ENCODE data around the gene CIAO3. TPM values are rescaled to one million over a fixed set of nuclear protein-coding genes. Genes with fewer than 3 reads are reported as not detected.
"Not testable (repeated sequence)": the region's sequence is repeated elsewhere in the genome, so short reads cannot be mapped to it uniquely, and the experiment has no call there.

The CIAO3 gene
- total RNA-seq, 1 donor from 2014 or later: 19.3 TPM

DNA sequence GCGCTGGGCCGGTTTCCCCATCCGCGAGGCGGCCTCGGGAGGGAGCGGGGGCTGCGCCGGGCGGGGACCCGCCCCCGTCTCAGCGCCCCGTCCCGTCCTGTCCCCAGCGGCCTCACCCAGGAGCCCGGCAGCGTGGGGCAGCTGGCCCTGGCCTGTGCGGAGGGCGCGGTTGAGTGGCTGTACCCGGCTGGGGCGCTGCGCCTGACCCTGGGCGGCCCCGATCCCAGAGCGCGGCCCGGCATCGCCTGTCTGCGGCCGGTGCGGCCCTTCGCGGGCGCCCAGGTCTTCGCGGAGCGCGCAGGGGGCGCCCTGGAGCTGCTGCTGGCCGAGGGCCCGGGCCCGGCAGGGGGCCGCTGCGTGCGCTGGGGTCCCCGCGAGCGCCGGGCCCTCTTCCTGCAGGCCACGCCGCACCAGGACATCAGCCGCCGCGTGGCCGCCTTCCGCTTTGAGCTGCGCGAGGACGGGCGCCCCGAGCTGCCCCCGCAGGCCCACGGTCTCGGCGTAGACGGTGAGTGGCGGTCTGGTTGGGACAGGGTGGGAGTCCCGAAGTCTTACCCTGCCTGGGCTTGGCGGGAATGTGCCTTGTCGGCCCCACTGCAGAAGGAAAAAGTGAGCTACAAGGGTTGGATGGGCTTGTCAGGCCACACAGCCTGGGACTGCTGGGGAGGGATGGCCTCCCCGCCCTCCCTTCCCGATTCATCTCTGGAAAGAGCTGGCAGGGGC lies 25.2 kb downstream of the CIAO3 start:
- TF ChIP-seq, protein P1, sequence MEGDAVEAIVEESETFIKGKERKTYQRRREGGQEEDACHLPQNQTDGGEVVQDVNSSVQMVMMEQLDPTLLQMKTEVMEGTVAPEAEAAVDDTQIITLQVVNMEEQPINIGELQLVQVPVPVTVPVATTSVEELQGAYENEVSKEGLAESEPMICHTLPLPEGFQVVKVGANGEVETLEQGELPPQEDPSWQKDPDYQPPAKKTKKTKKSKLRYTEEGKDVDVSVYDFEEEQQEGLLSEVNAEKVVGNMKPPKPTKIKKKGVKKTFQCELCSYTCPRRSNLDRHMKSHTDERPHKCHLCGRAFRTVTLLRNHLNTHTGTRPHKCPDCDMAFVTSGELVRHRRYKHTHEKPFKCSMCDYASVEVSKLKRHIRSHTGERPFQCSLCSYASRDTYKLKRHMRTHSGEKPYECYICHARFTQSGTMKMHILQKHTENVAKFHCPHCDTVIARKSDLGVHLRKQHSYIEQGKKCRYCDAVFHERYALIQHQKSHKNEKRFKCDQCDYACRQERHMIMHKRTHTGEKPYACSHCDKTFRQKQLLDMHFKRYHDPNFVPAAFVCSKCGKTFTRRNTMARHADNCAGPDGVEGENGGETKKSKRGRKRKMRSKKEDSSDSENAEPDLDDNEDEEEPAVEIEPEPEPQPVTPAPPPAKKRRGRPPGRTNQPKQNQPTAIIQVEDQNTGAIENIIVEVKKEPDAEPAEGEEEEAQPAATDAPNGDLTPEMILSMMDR (conservative IDR thresholded peaks at IDR 0.05; ENCODE audit: low read depth, low read length): peak; percentile 14
- H3K4me3 ChIP-seq (ENCODE audit: low read depth, low read length): peak overlapping the region; percentile 69
- no peak for DNase-seq (ENCODE audit: low read depth)

DNA sequence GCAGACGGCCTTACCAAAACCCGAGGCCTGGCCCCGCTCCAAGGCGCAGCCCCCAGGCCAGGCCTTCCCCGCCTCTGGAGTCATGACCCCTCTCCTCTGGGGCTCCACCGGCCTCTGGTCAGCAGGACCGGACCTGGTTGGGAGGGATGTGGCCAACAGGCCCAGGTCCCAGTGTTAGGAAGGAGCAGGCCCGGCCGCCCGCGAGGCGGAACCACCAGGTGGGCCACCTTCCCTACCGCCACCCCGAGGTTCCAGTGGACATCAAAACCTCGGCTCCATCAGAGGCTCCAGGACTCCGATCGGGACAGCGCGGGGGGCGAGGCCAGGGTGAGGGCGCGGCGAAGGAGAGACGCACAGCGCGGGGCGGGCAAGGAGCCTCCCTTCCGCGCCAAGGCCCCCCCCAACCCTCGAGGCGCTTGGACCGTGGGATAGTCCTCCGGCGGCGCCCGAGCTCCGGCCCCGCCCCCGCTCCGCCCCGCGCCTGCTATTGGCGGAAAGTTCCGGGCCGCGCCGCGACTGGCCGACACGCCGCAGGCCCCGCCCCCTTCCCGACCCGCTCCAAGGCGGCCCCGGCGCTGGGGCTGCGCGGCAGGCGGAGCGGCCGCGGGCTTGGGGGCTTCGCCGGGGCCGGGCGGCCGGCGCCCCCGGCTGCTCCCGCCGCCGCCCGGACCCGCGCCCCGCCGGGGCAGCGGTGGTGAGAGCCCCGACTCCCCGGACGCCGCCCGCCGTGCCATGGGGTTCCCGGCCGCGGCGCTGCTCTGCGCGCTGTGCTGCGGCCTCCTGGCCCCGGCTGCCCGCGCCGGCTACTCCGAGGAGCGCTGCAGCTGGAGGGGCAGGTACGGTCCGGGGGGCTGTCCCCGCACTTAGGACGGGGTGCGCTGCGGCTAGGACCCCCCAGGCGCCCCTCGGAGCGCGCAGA lies 26.0 kb downstream of the CIAO3 start, which contains the start of gene METRN:
Gene METRN, plus strand, starts transcription at position 561 of the 919 bp plus-strand sequence. Its CDS starts 172 bp downstream, at position 733.
- no peak for DNase-seq (ENCODE audit: low read depth)
- TF ChIP-seq, protein P1 (conservative IDR thresholded peaks at IDR 0.05; ENCODE audit: low read depth, low read length): no peak
- peak within 1 kb of the TSS; percentile 69 for H3K4me3 ChIP-seq (ENCODE audit: low read depth, low read length)

DNA sequence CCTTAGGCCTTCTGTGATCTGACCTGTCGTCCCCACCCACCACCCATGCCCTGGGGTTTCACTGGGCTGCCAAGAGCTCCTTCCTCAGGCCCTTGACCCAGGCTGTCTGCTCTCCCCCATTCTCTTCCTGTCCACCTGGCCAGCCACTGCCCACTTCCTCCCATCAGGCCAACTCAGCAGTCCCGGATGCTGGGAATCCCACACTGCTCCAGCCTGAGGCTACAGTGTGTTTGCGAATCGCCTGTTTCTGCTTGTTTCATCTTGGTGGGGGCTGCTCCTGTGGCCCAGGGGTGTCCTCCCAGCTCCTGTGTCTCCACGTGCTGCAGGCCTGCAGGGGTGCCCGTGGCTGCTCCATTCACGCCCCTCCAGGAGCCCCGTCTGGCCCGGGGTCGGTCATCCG lies 26.7 kb downstream of the CIAO3 start:
- TF ChIP-seq, protein P1 (conservative IDR thresholded peaks at IDR 0.05; ENCODE audit: low read depth, low read length): no peak
- H3K4me3 ChIP-seq (ENCODE audit: low read depth, low read length): peak overlapping the region; percentile 50
- no peak for DNase-seq (ENCODE audit: low read depth)

DNA sequence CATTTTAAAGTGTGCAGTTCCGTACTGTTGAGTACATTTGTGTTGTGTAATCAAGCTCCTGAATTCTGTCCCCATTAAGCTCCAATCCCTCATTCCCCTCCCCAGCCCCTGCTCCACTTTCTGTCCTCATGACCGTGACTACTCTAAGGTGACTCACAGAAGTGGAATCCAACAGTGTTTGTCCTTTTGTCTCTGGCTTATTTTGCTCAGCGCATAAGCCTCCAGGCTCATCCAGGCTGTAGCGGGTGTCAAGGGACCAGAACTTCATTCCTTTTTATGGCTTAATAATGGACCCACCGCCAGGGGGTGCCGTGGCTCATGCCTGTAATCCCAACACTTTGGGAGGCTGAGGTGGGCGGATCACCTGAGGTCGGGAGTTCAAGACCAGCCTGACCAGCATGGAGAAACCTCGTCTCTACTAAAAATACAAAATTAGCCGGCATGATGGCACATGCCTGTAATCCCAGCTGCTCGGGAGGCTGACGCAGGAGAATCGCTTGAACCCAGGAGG lies 28.0 kb downstream of the CIAO3 start:
- not testable (repeated sequence) for H3K4me3 ChIP-seq (ENCODE audit: low read depth, low read length)
- TF ChIP-seq, protein P1 (conservative IDR thresholded peaks at IDR 0.05; ENCODE audit: low read depth, low read length): peak; percentile 57
- peak; percentile 98 for DNase-seq (ENCODE audit: low read depth)

DNA sequence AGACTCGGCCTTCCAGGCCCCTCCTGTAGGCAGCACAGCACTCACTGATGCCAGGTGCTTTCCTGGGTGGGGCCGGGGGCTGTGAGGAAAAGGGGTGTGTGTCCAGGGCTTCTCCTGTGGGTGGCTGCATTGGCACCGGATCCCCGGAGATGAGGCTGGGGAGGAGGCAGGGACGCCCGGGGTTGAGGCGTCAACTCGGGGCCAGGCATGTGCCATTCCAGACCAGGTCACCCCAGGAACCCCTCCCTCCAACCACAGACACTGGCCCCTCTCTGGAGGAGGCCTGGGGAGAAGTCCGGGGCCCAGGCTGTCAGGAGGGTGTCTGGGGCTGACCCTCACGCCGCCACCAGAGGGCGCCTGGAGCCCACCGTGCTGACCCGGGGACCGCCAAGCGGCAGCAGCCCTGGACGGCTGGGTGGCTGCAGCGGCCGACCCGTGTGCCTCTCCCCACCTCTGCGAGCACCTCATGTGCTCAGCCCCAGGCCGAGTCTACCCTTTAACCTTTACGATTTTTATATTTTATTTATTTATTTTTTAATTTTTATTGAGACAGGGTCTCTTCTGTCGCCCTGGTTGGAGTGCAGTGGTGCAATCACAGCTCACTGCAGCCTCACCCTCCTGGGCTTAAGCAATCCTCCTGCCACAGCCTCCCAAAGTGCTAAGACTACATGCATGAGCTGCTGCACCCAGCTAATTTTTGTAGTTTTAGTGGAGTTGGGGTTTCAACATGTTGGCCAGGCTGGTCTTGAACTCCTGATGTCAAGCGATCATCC lies 29.1 kb downstream of the CIAO3 start:
- H3K4me3 ChIP-seq (ENCODE audit: low read depth, low read length): no peak overlapping the region
- TF ChIP-seq, protein P1 (conservative IDR thresholded peaks at IDR 0.05; ENCODE audit: low read depth, low read length): peak; percentile 78
- no peak for DNase-seq (ENCODE audit: low read depth)

GRCh38 chr16:711084-711483 lies 29.7 kb downstream of the CIAO3 start:
- no peak for DNase-seq (ENCODE audit: low read depth)
- TF ChIP-seq, protein P1 (conservative IDR thresholded peaks at IDR 0.05; ENCODE audit: low read depth, low read length): no peak
- H3K4me3 ChIP-seq (ENCODE audit: low read depth, low read length): no peak overlapping the region
